AG09309 (cell line): ENCODE measurements around the gene RPL7A.

ENCODE experiments used
- DNase-seq: peaks from one replicate; pipeline ENCODE4 v3.0.0-alpha.2; 2010; ENCODE audit warnings: low read depth
- H3K4me3 ChIP-seq: 2 replicates; pipeline ENCODE4 v1.5.1; 2011; ENCODE audit warnings: mild to moderate bottlenecking, low read depth, low read length, moderate library complexity; ENCODE audit not compliant: control insufficient read depth
- TF ChIP-seq, protein P1 (sequence below): IDR thresholded peaks from 2 replicates; pipeline ENCODE4 v1.5.1; 2011; ENCODE audit warnings: mild to moderate bottlenecking, low read depth, low read length, inconsistent platforms; ENCODE audit not compliant: insufficient read depth, control insufficient read depth; ENCODE audit errors: missing control alignments

Gene RPL7A

DNA sequence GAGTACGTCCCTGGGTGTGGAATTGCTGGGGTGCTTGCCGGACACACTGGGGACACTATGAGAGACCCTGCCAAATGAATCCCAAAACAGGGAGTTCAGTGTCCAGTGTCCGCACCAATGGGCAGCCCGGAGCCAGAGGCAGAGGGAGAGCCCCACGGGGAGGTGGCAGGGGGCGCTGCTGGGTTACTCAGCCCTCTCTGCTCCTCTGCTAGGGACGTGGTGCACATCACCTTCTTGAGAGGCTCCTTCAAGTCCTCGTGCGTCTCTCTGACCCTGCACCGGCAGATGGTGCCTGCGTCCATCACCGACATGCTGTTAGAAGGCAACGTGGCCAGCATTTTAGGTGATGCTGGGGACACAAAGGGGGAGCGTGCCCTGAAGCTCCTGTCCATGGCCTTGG, 48.9 kb downstream of the RPL7A start:
- TF ChIP-seq, protein P1, sequence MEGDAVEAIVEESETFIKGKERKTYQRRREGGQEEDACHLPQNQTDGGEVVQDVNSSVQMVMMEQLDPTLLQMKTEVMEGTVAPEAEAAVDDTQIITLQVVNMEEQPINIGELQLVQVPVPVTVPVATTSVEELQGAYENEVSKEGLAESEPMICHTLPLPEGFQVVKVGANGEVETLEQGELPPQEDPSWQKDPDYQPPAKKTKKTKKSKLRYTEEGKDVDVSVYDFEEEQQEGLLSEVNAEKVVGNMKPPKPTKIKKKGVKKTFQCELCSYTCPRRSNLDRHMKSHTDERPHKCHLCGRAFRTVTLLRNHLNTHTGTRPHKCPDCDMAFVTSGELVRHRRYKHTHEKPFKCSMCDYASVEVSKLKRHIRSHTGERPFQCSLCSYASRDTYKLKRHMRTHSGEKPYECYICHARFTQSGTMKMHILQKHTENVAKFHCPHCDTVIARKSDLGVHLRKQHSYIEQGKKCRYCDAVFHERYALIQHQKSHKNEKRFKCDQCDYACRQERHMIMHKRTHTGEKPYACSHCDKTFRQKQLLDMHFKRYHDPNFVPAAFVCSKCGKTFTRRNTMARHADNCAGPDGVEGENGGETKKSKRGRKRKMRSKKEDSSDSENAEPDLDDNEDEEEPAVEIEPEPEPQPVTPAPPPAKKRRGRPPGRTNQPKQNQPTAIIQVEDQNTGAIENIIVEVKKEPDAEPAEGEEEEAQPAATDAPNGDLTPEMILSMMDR = peak; percentile 40
- no peak for DNase-seq
- no peak overlapping the region for H3K4me3 ChIP-seq

- TF ChIP-seq, protein P1 = no peak
- no peak for DNase-seq
Measured at GRCh38 chr9:133397370-133397769, 49.4 kb downstream of the RPL7A start.

GRCh38 chr9:133397895-133398294, 49.9 kb downstream of the RPL7A start:
- TF ChIP-seq, protein P1 = no peak
- no peak overlapping the region for H3K4me3 ChIP-seq
- no peak for DNase-seq

More at GRCh38 chr9:133397370-133397769, 49.4 kb downstream of the RPL7A start:
- H3K4me3 ChIP-seq = no peak overlapping the region

DNA sequence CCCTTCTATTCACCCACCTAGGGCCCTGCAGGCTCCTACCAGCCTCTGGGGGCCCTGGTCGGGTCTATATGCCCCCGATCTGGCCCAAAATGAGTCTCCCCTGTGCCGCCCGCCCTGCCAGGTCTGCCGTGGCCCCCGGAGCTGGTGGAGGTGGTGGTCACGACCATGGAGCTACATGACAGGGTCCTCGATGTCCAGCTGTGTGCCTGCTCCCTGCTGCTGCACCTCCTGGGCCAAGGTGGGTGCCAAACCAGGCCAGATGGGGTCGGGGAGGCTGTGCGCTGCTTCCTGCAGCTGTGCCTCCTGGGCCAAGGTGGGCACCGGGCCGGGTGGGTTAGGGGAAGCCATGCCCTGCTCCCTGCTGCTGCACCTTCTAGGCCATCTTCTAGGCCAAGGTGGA, 52.3 kb downstream of the RPL7A start:
- no peak overlapping the region for H3K4me3 ChIP-seq
- no peak for DNase-seq
- TF ChIP-seq, protein P1 = no peak
